Small intestine (tissue), 7 donors: ENCODE results near the gene AHRR. TPM values are rescaled to one million over a fixed set of nuclear protein-coding genes. Genes with fewer than 3 reads are reported as not detected.
"Not testable (repeated sequence)": the region's sequence is repeated elsewhere in the genome, so short reads cannot be mapped to it uniquely, and the experiment has no call there.

Experiments
- DNase-seq, 2 donors: peaks; one replicate each; pipeline versions ENCODE4 v3.0.0 to v3.0.0-alpha.2; 2013
- FAIRE-seq: peaks from 2 replicates; lab custom pipeline; 2012; peaks lifted over from hg19 to GRCh38; lab: Jason Lieb, UNC
- H3K27ac ChIP-seq, 3 donors: one replicate each; pipeline ENCODE4 v1.5.1; 2013; ENCODE audit warnings: low read length in 2 of 3, mild to moderate bottlenecking in 2 of 3, control low read depth in 1 of 3, inconsistent platforms in 1 of 3, low read depth in 1 of 3, moderate library complexity in 1 of 3
- H3K27me3 ChIP-seq, 3 donors: one replicate each; pipeline ENCODE4 v1.6.1; 2013; ENCODE audit warnings: low read length in 3 of 3, inconsistent platforms in 1 of 3; ENCODE audit not compliant: control insufficient read depth in 3 of 3, insufficient read depth in 3 of 3
- H3K36me3 ChIP-seq, 3 donors: one replicate each; pipeline ENCODE4 v1.6.1; 2013; ENCODE audit warnings: low read length in 3 of 3, inconsistent platforms in 1 of 3, low read depth in 1 of 3, mild to moderate bottlenecking in 1 of 3, moderate library complexity in 1 of 3; ENCODE audit not compliant: control insufficient read depth in 3 of 3, insufficient read depth in 2 of 3
- H3K4me1 ChIP-seq, 3 donors: one replicate each; pipeline ENCODE4 v1.6.1; 2013; ENCODE audit warnings: low read length in 2 of 3, inconsistent platforms in 1 of 3, low read depth in 1 of 3, mild to moderate bottlenecking in 1 of 3, moderate library complexity in 1 of 3; ENCODE audit not compliant: control insufficient read depth in 3 of 3, insufficient read depth in 2 of 3
- H3K4me3 ChIP-seq, 3 donors: one replicate each; pipeline ENCODE4 v1.5.1; 2013; ENCODE audit warnings: low read length in 3 of 3, control low read depth in 1 of 3, inconsistent platforms in 1 of 3, low read depth in 1 of 3, mild to moderate bottlenecking in 1 of 3, moderate library complexity in 1 of 3
- H3K9me3 ChIP-seq, 2 donors: one replicate each; pipeline ENCODE4 v1.6.1; 2013; ENCODE audit warnings: low read depth in 1 of 2, low read length in 1 of 2; ENCODE audit not compliant: control insufficient read depth in 2 of 2, insufficient read depth in 1 of 2
- WGBS, 3 donors: extraction: QIAGEN DNeasy Blood & Tissue Kit; methylation state at CpG; one replicate each; pipeline ENCODE4 v1.1.7; 2013; 5-methylcytosine and 5-hydroxymethylcytosine counted together
- polyA plus RNA-seq, 4 donors: library from polyadenylated mRNA; stranded (reverse) in 3 of 4; unstranded in 1 of 4; fragments of 200-250 nt in 3 of 4; fragments of 120-200 nt in 1 of 4; gene quantifications; one replicate each; pipeline versions ENCODE4 v1.2.1 to v1.2.3, GENCODE V29; 2013
- donor health status: healthy with polysubstance abuse.
- donor health status: control.
- donor health status: control.
- donor health status: Bipolar disorder and iron deficiency.
- donor health status: healthy.

AHRR gene
- polyA plus RNA-seq, 4 donors, result 0.22 to 2.6 (median 0.95) TPM

GRCh38 chr5:469752-470483, 148.4 kb downstream of the AHRR start:
- Histone ChIP-seq H3K4me3 (no peak overlapping the region), H3K9me3 (no peaks in the 10 kb centered on the region), H3K4me1 (peaks cover 0 to 14% (median under 1%) of the 10 kb centered on the region in 3 donors), H3K36me3 (peaks cover 2 to 62% (median 2%) of the 10 kb centered on the region in 3 donors), H3K27ac (no peak overlapping the region), H3K27me3 (peaks cover 0 to 3% (median under 1%) of the 10 kb centered on the region in 3 donors)
- 90 to 92% (median 92%) methylated on average over 19 of the region's 19 CpGs for WGBS, 3 donors
- DNase-seq (no peak), FAIRE-seq (no peak)

- Histone ChIP-seq H3K9me3 (no peaks in the 10 kb centered on the region), H3K36me3 (peaks cover 2 to 62% (median 2%) of the 10 kb centered on the region in 3 donors), H3K27me3 (peaks cover 0 to 6% (median 3%) of the 10 kb centered on the region in 3 donors), H3K4me3 (no peak overlapping the region), H3K4me1 (peaks cover 0 to 26% (median 3%) of the 10 kb centered on the region in 3 donors), H3K27ac (no peak overlapping the region)
- 71 to 88% (median 78%) methylated on average over 31 of the region's 31 CpGs for WGBS, 3 donors
- no peak for FAIRE-seq
- DNase-seq, result no peak
These were observed 149.6 kb downstream of the AHRR start for GRCh38 chr5:470961-471749.

GRCh38 chr5:471750-472058, 150.2 kb downstream of the AHRR start:
- H3K9me3 ChIP-seq, result no peaks in the 10 kb centered on the region
- peaks cover 2 to 62% (median 2%) of the 10 kb centered on the region in 3 donors for H3K36me3 ChIP-seq
- H3K27me3 ChIP-seq, result peaks cover 0 to 6% (median 3%) of the 10 kb centered on the region in 3 donors
- H3K4me1 ChIP-seq, result peaks cover 0 to 32% (median 3%) of the 10 kb centered on the region in 3 donors
- H3K27ac ChIP-seq, result no peak overlapping the region
- 67 to 75% (median 67%) methylated on average over 6 of the region's 6 CpGs for WGBS, 3 donors
- peak overlapping the region in 1 of 3 donors; percentile 60 for H3K4me3 ChIP-seq
- FAIRE-seq (no peak), DNase-seq (no peak)

- Histone ChIP-seq H3K27me3 (peaks cover 0 to 7% (median 3%) of the 10 kb centered on the region in 3 donors), H3K36me3 (peaks cover 2 to 62% (median 2%) of the 10 kb centered on the region in 3 donors), H3K9me3 (no peaks in the 10 kb centered on the region), H3K27ac (peak overlapping the region in 2 of 3 donors; percentile 51 to 75), H3K4me1 (peaks cover 0 to 34% (median 3%) of the 10 kb centered on the region in 3 donors), H3K4me3 (peak overlapping the region; percentile 60 to 71 (median 65))
- FAIRE-seq (no peak), DNase-seq (peak; percentile 24 to 41)
- WGBS, 3 donors, result 3 to 9% (median 7%) methylated on average over 28 to 30 of the region's 30 CpGs
These were observed 150.7 kb downstream of the AHRR start for GRCh38 chr5:472076-472655.

- Histone ChIP-seq H3K36me3 (peaks cover 2 to 69% (median 2%) of the 10 kb centered on the region in 3 donors), H3K4me3 (peak overlapping the region; percentile 67 to 73 (median 71)), H3K27me3 (peaks cover 0 to 12% (median 3%) of the 10 kb centered on the region in 3 donors), H3K4me1 (peaks cover 0 to 34% (median 3%) of the 10 kb centered on the region in 3 donors), H3K27ac (peak overlapping the region; percentile 57 to 75 (median 67)), H3K9me3 (no peaks in the 10 kb centered on the region)
- WGBS, 3 donors, result 0% methylated on average over 70 to 137 of the region's 137 CpGs
- FAIRE-seq (no peak), DNase-seq (peak; percentile 82 to 92)
These were observed 151.4 kb downstream of the AHRR start for GRCh38 chr5:472656-473550.

GRCh38 chr5:473551-474192, 152.2 kb downstream of the AHRR start:
- H3K4me3 ChIP-seq, result peak overlapping the region; percentile 67 to 73 (median 68)
- no peaks in the 10 kb centered on the region for H3K9me3 ChIP-seq
- WGBS, 3 donors, result 0 to 1% (median 1%) methylated on average over 25 to 44 of the region's 44 CpGs
- H3K27ac ChIP-seq, result peak overlapping the region; percentile 57 to 67 (median 61)
- peaks cover 2 to 74% (median 2%) of the 10 kb centered on the region in 3 donors for H3K36me3 ChIP-seq
- DNase-seq (peak; percentile 53 to 81), FAIRE-seq (no peak)
- peaks cover 0 to 14% (median 3%) of the 10 kb centered on the region in 3 donors for H3K27me3 ChIP-seq
- H3K4me1 ChIP-seq, result peaks cover 0 to 34% (median 3%) of the 10 kb centered on the region in 3 donors

- peak in 1 of 2 donors; percentile 60 for DNase-seq
- FAIRE-seq, H3K9me3 ChIP-seq: not testable (repeated sequence)
- WGBS, 3 donors, result 0 to 2% (median 1%) methylated on average over 5 to 11 of the region's 50 CpGs
- Histone ChIP-seq H3K4me3 (peak overlapping the region in 2 of 3 donors; percentile 39 to 73), H3K4me1 (peaks cover 0 to 34% (median 3%) of the 10 kb centered on the region in 3 donors), H3K27me3 (peaks cover 0 to 14% (median 3%) of the 10 kb centered on the region in 3 donors), H3K36me3 (peaks cover 2 to 78% (median 2%) of the 10 kb centered on the region in 3 donors), H3K27ac (peak overlapping the region in 2 of 3 donors; percentile 35 to 67)
These were observed 152.8 kb downstream of the AHRR start for GRCh38 chr5:474232-474839.
